ENCODE data around the gene MRPL55.
A peak's percentile ranks its signal among the peaks of the same experiment; 100 is the strongest.

Gene MRPL55

DNA sequence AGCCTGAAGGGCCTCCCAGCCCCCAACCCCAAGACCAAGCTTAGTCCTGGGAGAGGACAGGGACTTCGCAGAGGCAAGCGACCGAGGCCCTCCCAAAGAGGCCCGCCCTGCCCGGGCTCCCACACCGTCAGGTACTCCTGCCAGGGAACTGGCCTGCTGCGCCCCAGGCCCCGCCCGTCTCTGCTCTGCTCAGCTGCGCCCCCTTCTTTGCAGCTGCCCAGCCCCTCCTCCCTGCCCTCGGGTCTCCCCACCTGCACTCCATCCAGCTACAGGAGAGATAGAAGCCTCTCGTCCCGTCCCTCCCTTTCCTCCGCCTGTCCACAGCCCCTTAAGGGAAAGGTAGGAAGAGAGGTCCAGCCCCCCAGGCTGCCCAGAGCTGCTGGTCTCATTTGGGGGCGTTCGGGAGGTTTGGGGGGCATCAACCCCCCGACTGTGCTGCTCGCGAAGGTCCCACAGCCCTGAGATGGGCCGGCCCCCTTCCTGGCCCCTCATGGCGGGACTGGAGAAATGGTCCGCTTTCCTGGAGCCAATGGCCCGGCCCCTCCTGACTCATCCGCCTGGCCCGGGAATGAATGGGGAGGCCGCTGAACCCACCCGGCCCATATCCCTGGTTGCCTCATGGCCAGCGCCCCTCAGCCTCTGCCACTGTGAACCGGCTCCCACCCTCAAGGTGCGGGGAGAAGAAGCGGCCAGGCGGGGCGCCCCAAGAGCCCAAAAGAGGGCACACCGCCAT, 48.5 kb downstream of the MRPL55 start:
- DNase-seq (ENCODE audit: extremely low read depth in 1 of 2, low read depth in 1 of 2) = no peak

DNA sequence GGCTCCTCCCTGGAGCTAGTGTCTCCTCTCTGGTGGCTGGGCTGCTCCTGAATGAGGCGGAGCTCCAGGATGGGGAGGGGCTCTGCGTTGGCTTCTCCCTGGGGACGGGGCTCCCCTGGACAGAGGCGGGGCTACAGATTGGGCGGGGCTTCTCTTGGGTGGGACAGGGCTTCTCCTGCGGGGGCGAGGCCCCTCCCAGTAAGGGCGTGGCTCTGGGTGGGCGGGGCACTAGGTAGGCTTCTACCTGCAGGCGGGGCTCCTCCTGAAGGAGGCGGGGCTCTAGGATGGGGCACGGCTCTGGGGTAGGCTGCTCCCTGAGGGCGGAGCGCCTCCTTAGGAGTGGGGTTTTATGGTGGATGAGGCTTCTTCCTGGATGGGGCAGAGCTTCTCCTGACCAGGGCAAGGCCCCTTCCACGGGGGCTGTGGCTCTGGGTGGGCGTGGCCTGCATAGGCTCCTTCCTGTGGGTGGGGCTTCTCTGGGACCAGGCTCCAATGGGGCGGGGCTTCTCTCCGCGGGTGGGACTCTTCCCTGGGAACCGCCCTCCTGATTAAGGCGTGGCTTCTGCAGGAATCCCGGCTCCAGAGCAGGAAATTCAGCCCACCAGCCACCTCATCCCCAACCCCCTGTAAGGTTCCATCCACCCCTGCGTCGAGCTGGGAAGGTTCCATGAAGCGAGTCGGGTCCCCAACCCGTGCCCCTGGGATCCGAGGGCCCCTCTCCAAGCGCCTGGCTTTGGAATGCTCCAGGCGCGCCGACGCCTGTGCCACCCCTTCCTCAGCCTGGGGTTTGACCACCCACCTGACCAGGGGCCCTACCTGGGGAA, 49.3 kb downstream of the MRPL55 start:
- DNase-seq (ENCODE audit: extremely low read depth in 1 of 2, low read depth in 1 of 2) = peak; percentile 36 to 40

DNA sequence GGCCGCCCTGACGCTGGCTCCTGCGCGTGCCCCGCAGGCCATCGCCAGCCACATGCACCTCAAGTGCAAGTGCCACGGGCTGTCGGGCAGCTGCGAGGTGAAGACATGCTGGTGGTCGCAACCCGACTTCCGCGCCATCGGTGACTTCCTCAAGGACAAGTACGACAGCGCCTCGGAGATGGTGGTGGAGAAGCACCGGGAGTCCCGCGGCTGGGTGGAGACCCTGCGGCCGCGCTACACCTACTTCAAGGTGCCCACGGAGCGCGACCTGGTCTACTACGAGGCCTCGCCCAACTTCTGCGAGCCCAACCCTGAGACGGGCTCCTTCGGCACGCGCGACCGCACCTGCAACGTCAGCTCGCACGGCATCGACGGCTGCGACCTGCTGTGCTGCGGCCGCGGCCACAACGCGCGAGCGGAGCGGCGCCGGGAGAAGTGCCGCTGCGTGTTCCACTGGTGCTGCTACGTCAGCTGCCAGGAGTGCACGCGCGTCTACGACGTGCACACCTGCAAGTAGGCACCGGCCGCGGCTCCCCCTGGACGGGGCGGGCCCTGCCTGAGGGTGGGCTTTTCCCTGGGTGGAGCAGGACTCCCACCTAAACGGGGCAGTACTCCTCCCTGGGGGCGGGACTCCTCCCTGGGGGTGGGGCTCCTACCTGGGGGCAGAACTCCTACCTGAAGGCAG, 50.0 kb downstream of the MRPL55 start:
- DNase-seq (ENCODE audit: extremely low read depth in 1 of 2, low read depth in 1 of 2) = peak in 1 of 2 donors; percentile 20

DNA sequence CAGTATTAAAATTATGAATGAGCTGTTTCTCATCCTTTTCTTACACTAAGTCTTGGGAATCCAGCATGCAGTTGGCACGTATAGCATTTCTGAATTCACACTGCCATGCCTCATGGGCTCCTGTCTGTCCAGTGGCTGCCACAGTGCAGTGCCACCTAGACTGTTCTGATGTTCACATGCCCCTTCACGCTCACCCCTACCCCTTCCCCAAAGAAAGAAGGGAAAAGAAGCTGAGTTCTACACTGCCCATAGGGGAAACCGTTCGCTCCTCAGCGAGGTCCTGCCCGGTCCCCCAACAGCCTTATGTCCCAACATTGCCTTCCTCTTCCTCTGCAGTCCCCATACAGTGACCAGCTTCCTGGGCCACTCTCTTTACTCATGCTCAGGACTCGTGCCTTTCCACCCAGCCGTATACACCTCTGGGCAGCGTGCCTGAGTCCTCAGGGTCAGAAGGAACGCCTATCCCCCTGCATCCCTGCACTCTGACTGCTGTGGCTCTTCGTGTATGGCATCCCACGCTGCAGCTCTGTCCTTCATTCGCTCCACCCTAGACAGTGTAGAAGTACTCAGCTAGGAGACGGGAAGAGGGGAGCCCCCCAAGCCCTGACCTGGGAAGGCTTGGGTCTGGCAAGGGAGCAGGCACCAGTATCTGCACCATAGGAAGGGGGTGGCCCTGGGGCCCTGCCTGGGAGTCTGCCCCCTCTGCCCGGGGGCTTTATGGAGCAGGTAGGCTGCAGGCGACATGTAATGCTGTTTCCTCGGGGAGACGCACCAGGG, 50.7 kb downstream of the MRPL55 start:
- no peak for DNase-seq (ENCODE audit: extremely low read depth in 1 of 2, low read depth in 1 of 2)
